LNCAP (cell line): ENCODE results near the gene SUCLG2.
A peak's percentile ranks its signal among the peaks of the same experiment; 100 is the strongest.

Experiments
- CTCF ChIP-seq: fragments of 450-650 bp; IDR thresholded peaks from 2 replicates; pipeline ENCODE4 v1.5.1; 2017; ENCODE audit warnings: mild to moderate bottlenecking

SUCLG2 gene

GRCh38 chr3:67534594-67534993, 119.8 kb downstream of the SUCLG2 start:
- no peak for TF ChIP-seq CTCF

GRCh38 chr3:67531181-67532101, 123.0 kb downstream of the SUCLG2 start:
- no peak for TF ChIP-seq CTCF

- TF ChIP-seq CTCF, result no peak
Observed at GRCh38 chr3:67529915-67530314, 124.5 kb downstream of the SUCLG2 start.

- TF ChIP-seq CTCF, result peak; percentile 24; the same call in 1 of the 2 replicates
Observed at GRCh38 chr3:67529337-67529736, 125.1 kb downstream of the SUCLG2 start.

GRCh38 chr3:67526246-67526645, 128.2 kb downstream of the SUCLG2 start:
- no peak for TF ChIP-seq CTCF

GRCh38 chr3:67524046-67524445, 130.4 kb downstream of the SUCLG2 start:
- no peak for TF ChIP-seq CTCF

GRCh38 chr3:67522081-67522480, 132.3 kb downstream of the SUCLG2 start:
- no peak for TF ChIP-seq CTCF
